HK-2 (cell line): ENCODE data around the gene EPHA7.

Source experiments
- DNase-seq: peaks from one replicate; pipeline ENCODE4 v3.0.0-alpha.2; 2018; ENCODE audit not compliant: unreplicated experiment

The EPHA7 gene

DNA sequence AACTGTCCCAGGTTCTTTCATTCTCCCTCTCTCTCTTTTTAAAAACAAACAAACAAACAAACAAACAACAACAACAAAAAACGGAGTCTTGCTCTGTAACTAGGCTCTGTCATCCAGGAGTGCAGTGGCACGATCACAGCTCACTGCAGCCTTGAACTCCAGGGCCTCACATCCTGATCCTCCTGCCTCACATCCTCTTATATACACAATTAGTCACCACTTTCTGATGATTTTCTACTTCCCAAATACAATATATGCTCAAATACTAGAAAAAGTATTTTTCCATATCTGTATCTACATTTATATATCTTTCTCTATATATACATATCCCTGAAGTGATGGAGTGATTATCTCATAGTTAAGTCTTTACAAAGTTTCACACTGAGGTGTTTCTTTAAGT is 170.7 kb downstream of the EPHA7 start:
- no peak for DNase-seq

DNA sequence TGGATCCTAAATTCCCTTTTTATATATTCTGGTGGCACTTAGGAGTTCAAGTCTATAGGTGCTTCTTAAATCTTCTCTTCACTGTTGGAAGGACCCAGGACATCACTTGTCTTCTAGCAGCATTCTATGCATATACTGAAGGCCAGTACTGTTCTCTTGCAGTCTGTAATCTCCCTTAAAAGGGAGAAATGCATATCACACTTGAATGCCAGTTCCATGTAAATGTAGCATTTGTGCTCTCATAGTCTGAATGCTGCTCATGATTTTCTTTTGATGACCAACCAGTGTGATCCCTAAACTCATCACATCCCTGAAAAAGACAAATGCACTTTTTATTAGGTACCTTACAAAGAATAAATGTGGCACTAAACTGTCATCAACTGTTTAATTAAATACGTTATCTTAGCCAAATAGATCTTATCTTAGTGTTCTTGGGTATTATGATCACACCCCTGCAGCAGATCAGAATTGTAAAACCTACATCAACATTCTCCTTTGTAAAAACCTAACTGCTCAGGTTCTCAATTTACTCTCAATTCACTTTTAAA is 176.1 kb downstream of the EPHA7 start:
- no peak for DNase-seq

DNA sequence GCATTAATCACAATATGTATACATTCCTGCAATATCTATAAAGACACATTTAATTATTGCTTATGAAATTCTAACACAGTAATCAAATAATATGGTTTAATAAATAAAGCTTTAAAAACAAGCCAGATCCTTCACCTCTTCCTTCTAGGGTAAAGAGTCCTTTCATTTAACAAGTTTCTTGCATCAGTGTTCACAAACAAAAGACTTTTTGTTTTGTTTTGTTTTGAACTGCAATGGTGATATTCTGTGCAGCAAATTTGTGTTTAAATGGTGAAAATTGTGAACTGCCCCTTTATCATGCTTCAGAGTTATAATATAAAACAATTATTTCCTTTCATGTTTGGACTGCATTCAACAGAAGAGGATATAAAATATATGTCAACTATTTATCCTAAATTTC is 177.3 kb downstream of the EPHA7 start:
- DNase-seq: no peak

DNA sequence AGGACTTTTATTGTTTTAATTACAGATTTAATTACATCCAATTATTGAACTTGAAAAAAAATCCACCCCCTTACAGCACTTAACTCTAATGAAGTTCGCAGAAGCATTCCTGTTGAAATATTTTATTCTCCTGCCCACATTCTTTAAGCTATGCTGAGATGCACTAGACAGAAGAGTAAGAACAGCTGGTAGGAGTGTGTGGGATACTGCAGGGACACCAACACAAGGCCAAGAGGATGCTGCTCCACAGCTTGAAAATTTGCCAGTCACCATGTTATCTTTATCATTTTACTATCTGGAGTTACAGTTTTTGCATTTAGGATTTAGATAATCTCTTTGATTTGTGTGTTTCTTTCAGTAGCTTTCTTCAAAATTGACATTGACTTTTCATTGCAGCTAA is 180.7 kb downstream of the EPHA7 start:
- no peak for DNase-seq

DNA sequence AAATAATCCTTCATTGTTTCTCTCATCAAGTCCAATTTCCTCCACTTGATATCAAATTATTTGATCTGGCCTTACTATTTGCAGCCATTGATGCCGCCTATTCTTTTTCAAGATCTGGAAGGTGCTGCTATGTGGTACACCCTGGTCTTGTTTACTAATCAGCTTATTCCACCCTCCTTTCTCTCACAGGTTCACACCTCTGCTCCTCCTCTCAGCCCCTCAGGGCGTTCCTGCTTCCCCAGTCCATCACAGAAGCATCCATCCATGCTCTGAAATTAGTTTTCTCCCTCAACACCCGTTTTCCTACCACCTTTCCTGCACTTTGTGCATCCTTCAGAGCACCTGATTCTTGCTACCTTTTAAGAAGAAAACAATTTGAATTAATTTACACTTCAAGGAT is 183.6 kb downstream of the EPHA7 start:
- DNase-seq: no peak

DNA sequence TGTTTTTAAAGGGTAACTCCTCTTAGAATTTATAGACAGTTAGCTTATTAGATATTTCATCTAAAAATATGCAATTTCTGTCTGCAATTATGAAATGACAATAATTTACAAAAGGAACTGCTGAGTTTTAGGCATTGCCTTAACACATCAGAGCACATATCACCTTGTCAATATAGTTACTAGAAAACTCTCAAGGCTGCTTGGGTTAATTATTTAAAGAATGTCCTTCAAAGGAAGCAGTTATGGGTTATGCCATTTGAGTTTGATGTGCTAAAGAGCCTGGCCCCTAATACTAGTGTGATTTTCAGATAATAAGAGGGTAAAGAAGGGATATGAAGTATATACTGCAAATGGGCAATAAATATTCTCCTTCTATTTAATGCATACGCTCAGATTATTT is 192.5 kb downstream of the EPHA7 start:
- DNase-seq: no peak

DNA sequence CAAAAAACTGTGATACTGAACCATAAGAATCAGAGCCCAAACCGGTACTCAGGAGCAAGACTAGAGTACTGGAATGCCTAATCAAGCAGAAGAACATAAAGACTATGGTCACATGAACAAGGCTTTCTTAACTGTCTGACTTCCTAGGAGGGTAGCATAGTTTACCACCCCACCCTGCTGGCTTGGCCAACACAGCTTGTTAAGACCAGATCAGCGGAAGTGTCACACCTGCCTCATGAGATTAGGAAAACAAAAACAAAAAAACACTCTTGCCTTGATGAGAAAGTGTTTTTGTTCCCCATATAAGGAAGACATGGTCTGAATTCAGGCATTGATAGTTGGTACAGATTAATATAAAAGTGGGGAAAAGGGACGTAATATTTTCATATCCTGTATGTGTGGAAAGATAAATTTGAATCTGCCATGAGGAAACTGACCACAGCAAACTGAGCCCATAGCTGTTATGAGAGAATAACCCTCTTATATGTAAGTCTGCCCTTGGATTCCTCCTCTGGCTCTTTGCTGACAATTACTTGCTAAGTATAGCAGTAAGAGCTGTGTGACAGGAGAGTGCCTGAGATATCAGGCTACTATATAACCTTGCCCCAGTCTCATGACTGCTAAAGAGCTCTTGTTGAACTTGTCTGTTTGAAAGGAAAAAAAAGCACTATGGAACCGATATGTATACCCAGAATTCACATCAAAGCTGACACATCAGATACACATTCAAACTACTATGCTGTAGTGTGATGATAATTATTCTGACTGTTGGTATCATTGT is 197.1 kb downstream of the EPHA7 start:
- no peak for DNase-seq

DNA sequence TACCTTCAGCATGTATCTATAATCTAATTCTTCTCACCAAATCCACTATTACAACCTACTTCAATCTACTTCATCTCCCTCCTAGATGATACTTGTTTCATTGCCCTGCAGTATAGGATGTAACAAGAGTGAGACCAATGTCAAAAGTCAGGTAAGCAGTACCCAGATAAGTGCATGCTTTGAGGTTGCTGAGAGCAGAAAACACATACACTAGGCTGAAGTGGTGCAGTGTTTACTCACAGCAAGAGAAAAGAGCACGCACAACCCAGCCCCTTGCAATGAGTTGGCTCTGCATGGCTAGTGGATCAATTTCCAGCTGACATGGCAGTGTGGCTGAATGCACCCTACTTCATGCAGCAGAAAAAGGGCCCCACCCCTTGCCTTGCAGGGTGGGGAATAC is 199.9 kb downstream of the EPHA7 start:
- DNase-seq: no peak

DNA sequence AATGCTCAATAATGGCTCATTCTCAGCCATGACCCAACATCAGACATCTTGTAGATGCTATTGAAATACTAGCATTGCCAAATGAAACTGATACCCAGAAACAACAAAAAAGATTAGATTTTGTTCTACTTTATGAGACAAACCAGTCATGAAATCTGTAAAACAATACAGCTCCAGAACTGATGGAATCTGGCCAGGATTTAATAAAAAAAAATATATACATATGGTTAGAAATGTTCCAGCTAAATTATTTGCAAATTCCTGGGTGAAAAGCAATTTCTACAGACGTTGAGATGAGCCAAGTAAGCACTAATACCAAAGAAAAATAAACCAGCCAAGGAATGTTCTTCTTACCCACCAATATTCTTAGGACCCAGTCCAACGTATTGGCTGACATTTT is 201.3 kb downstream of the EPHA7 start:
- no peak for DNase-seq

DNA sequence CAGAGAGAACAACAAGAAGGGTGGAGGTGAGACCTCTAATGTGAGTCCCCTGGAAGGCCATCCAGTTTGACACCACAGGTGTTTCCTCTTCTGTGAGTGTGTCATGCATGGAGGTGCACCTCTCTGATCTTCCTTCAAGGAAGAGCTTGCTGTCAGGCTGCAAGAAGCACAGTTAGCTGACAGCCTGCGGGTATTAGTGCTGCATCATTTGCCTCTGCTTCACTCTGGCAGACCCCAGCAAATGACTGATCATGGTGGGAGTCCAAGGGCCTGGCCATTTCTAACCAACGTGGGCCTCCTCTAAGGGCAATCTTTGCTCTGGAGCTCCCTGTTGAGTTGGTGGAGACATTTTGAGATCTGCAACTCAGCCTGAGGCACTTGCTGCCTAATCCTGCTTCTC is 206.3 kb downstream of the EPHA7 start:
- DNase-seq: no peak

DNA sequence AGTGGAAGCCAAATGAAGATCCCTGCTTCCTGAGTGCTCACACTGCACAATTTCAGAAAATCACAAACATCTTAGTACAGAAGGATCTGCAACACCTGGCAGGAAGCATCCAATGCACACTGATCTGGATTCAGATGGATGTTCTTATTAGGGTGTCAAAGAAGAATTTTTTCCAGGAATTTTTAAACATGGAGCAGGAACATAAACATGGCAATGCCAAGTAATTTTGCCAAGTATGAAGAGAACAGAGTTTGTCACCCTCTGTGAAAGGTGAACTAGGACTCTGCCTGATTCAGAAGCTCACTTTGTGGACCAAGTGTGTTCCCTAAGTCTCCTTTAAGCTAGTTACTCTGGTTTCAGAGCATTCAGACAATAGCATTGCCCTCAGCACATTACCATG is 208.5 kb downstream of the EPHA7 start:
- DNase-seq: no peak

DNA sequence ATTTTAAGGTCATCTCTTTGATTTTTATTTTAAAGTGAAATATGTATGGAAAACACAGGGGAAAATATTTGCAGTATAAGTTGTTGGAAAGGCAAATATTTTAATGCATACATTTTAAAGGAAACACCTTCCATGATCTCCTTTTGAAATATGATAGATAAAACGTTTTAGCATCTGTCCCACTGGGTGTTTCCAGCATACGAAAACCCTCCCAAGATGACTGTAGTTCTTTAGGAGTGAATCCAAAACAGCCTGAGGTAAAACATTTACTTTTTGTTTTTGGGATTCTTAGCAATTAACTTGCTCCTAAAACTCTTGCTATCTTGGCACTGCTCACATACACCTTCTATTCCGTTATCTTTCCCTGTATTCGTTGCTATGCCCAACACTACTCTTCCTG is 210.0 kb downstream of the EPHA7 start:
- DNase-seq: no peak

DNA sequence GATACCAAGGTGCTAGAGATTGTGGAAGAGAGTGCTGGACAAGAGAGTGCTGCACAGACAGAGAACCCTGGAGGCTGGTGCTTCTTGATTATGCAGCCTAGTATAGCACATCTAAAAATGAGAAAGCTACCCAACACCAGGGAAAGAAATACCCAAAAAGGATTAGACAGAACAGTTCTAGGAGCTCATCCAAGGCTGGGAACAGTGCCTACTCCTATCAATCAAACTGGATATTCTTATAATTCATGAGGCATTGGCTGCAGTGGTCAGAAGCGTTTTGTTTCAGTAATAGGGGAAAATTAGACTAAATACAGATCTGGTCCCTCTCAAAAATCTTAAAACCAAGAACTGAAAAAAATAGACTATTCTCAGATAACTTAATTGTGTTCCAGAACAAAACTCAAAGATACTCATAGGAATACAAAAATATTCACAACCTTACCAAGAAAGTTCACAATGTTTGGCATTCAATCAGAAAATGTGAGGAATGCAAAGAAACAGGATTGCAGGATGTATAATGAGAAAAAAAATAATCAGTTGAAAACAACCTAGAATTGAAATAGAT is 222.9 kb downstream of the EPHA7 start:
- no peak for DNase-seq

DNA sequence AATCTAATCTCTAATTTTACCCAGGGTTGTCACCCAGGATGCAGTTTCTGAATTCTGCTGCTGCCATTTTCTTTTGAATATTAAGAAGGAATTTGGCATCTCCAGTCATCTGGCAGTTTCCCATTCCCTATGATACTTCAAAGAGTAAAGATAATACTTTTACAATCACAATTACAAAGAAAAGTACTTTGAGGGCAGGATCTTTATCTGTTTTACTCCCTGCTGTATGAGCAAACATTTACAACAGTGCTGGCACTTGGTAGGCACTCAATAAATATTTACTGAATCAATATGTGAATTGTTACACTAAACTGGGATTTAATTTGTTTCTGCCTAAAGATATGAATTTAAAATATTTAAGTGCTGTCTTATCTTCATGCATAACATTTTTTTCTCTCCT is 224.9 kb downstream of the EPHA7 start:
- no peak for DNase-seq

DNA sequence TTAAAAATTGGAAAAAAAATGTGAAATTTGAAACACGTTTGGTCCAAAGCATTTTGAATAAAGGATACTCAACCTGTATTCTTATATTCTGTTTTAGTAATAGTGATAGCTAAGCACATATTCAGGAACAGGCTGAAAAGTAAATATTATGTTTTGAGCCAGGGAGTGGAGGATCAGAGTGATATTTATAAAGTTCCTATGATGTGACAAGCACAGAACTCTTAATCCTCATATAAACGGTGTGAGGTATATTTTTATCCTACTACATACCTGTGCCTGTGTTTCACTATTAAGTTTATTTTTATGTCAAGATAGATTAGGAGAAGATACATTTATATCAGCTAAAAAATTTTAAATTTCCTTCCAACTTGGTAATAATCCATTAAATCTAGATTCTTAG is 225.5 kb downstream of the EPHA7 start:
- no peak for DNase-seq
